HepG2 (cell line): ENCODE results near the gene HLA-DQB2. TPM values are rescaled to one million over a fixed set of nuclear protein-coding genes. Genes with fewer than 3 reads are reported as not detected.

Source experiments
- ATAC-seq: fragments of 200-7000 bp; cut with Tn5 transposase; 3 replicates; pipeline ENCODE4 v1.9.1; 2020; ENCODE audit warnings: mild to moderate bottlenecking, moderate library complexity
- BruUV-seq: library from RNA; stranded (reverse); fragments of 400-500 nt; replicated peaks from 2 replicates; lab custom pipeline; 2021; lab: Mats Ljungman, UMichigan
- CTCF ChIA-PET: fragments of 300-600 bp; formaldehyde crosslinking; extraction: SDS; loops from one replicate; lab custom pipeline; 2021; ENCODE audit warnings: low total read pairs, inconsistent platforms, low intra/inter-chr PET ratio; lab: Yijun Ruan, JAX
- POLR2A ChIA-PET: fragments of 350-600 bp; sonication (Branson Sonifier 250); formaldehyde crosslinking; loops from one replicate; lab custom pipeline; 2020; ENCODE audit warnings: antibody characterized with exemption, inconsistent platforms; lab: Yijun Ruan, JAX
- DNase-seq: peaks from one replicate; pipeline ENCODE4 v3.0.0-alpha.2; 2015; ENCODE audit warnings: low spot score
- FAIRE-seq: peaks from 3 replicates; lab custom pipeline; 2011; peaks lifted over from hg19 to GRCh38; lab: Jason Lieb, UNC
- H2AFZ ChIP-seq: one replicate; pipeline ENCODE4 v1.6.1; 2011; ENCODE audit warnings: low read length, inconsistent platforms
- H3K27ac ChIP-seq: fragments of 300-600 bp; 3 replicates; pipeline ENCODE4 v1.8.0; 2011; ENCODE audit warnings: mixed run types, mild to moderate bottlenecking, mixed read lengths, low read length, inconsistent platforms; ENCODE audit not compliant: insufficient read depth; ENCODE audit errors: extremely low read length
- H3K27me3 ChIP-seq, 2 experiments: fragments of 200-600 bp in 1 of 2; 2 replicates in 1 of 2; 3 replicates in 1 of 2; pipeline versions ENCODE4 v1.6.0 to v1.8.0; 2011; ENCODE audit warnings: low read length in 2 of 2, mild to moderate bottlenecking in 2 of 2, moderate library complexity in 2 of 2, inconsistent platforms in 1 of 2; ENCODE audit not compliant: insufficient read depth in 2 of 2, control insufficient read depth in 1 of 2
- H3K36me3 ChIP-seq, 2 experiments: fragments of 200-600 bp in 1 of 2; replicated peaks in 1 of 2; 2 replicates in 1 of 2; 3 replicates in 1 of 2; pipeline versions ENCODE4 v1.5.1 to v1.8.0; 2011; ENCODE audit warnings: low read length in 2 of 2, inconsistent platforms in 1 of 2; ENCODE audit not compliant: insufficient read depth in 2 of 2, control insufficient read depth in 1 of 2
- H3K4me1 ChIP-seq: 2 replicates; pipeline ENCODE4 v1.5.1; 2012; ENCODE audit warnings: low read length, inconsistent platforms; ENCODE audit not compliant: insufficient read depth
- H3K4me2 ChIP-seq: 2 replicates; pipeline ENCODE4 v1.6.0; 2011; ENCODE audit warnings: low read depth, low read length, inconsistent platforms
- H3K4me3 ChIP-seq, 3 experiments: fragments of 200-600 bp in 1 of 3; sonication (generic), shearing (Covaris generic) in 1 of 3; replicated peaks in 1 of 3; 2 replicates each; pipeline ENCODE4 v1.5.1; 2011 to 2016; ENCODE audit warnings: low read length in 3 of 3, inconsistent platforms in 2 of 3, low read depth in 2 of 3, mild to moderate bottlenecking in 2 of 3, control low read depth in 1 of 3, mixed read lengths in 1 of 3; ENCODE audit not compliant: insufficient read depth in 1 of 3
- H3K79me2 ChIP-seq: one replicate; pipeline ENCODE4 v1.6.1; 2011; ENCODE audit warnings: low read length, inconsistent platforms; ENCODE audit not compliant: insufficient read depth
- H3K9ac ChIP-seq: 2 replicates; pipeline ENCODE4 v1.6.0; 2011; ENCODE audit warnings: mild to moderate bottlenecking, low read depth, low read length, inconsistent platforms; ENCODE audit not compliant: insufficient read depth
- H3K9me3 ChIP-seq: 2 replicates; pipeline ENCODE4 v1.5.1; 2012; ENCODE audit warnings: mild to moderate bottlenecking, low read length
- H4K20me1 ChIP-seq: 2 replicates; pipeline ENCODE4 v1.6.0; 2011; ENCODE audit warnings: inconsistent platforms, mild to moderate bottlenecking, low read length, moderate library complexity; ENCODE audit not compliant: insufficient read depth
- CREM ChIP-seq, 2 experiments: sonication (generic) in 1 of 2; formaldehyde crosslinking in 1 of 2; IDR thresholded peaks; 2 replicates each; pipeline versions ENCODE4 v1.4.0 to v1.6.1; 2016 to 2020; ENCODE audit warnings: antibody characterized with exemption in 1 of 2, mild to moderate bottlenecking in 1 of 2, missing genetic modification reagents in 1 of 2
- MXI1 ChIP-seq: IDR thresholded peaks from 3 replicates; pipeline ENCODE4 v1.6.1; 2012; ENCODE audit warnings: low read depth, low read length, inconsistent platforms, borderline replicate concordance
- ZNF839 ChIP-seq: sonication (generic); formaldehyde crosslinking; IDR thresholded peaks from 2 replicates; pipeline ENCODE4 v1.4.0; 2020; ENCODE audit warnings: missing genetic modification reagents, mild to moderate bottlenecking, borderline replicate concordance
- WGBS: methylation state at CpG from one replicate; pipeline ENCODE4 v1.1.6; 2017; ENCODE audit warnings: low lambda C conversion rate; 5-methylcytosine and 5-hydroxymethylcytosine counted together
- in situ Hi-C: cut with HindIII; loops from 2 replicates; pipeline ENCODE4 v1.10.0; 2017; ENCODE audit warnings: low pct_unique_long_range_greater_than_20kb; ENCODE audit not compliant: extremely low pct_ligation_motif_present
- intact Hi-C: fragments of 100-400 bp; cut with micrococcal nuclease; formaldehyde crosslinking; loops from one replicate; pipeline ENCODE4 v1.10.0; 2022; ENCODE audit not compliant: unreplicated experiment
- polyA plus RNA-seq, 8 experiments: library from polyadenylated mRNA; depleted of rRNA in 3 of 8; stranded (reverse) in 7 of 8; unstranded in 1 of 8; fragments of >200 nt; fragmentation: Illumina TruSeq in 4 of 8; extraction: Trizol in 4 of 8; gene quantifications; 2 replicates each; pipeline versions ENCODE4 v1.2.1 to v1.2.3, GENCODE V29; 2011 to 2016; ENCODE audit warnings: low read depth in 4 of 8, missing spikeins in 1 of 8, mixed read lengths in 1 of 8; ENCODE audit not compliant: insufficient read depth in 1 of 8
- total RNA-seq, 5 experiments: library from RNA; depleted of rRNA; stranded (reverse); fragments of >200 nt; fragmentation: Illumina TruSeq; extraction: Trizol; gene quantifications; 2 replicates each; pipeline ENCODE4 v1.2.3, GENCODE V29; 2016; ENCODE audit warnings: low read depth in 1 of 5
- TF ChIP-seq, protein P1 (sequence below): sonication (generic); formaldehyde crosslinking; IDR thresholded peaks from 2 replicates; pipeline ENCODE4 v1.5.1; 2020; ENCODE audit warnings: missing genetic modification reagents, mild to moderate bottlenecking, borderline replicate concordance
- TF ChIP-seq, protein P2 (sequence below): IDR thresholded peaks from 2 replicates; pipeline ENCODE4 v1.6.1; 2016; ENCODE audit warnings: missing compliant biosample characterization, missing genetic modification reagents, borderline replicate concordance
- TF ChIP-seq, protein P3 (sequence below): sonication (generic); formaldehyde crosslinking; IDR thresholded peaks from 2 replicates; pipeline ENCODE4 v1.4.0; 2020; ENCODE audit warnings: missing genetic modification reagents
- TF ChIP-seq, protein P4 (sequence below): sonication (generic); formaldehyde crosslinking; IDR thresholded peaks from 2 replicates; pipeline ENCODE4 v1.5.1; 2020; ENCODE audit warnings: mild to moderate bottlenecking, missing genetic modification reagents

Gene HLA-DQB2
- total and polyA plus RNA-seq, 2 of the 13 experiments (the other 11 are each of a cell fraction or from before 2014, with no cell fraction given): not detected

DNA sequence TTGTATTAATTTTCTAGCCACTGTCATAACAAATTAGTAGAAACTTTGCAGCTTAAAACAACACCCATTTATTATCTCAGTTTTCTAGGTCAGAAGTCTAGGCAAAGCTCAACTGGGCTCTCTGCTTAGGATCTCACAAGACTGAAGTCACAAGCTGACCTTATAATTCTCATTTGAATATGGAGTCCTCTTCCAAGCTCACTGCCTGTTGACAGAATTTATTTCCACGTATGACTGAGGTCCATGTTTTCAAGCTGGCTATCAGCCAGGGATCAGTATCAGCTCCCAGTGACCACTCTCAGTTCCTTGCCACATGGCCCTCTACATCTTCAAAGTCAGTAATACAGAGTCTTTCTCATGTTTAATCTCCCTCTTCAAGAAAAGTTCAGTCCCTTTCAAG lies 11.7 kb upstream of the HLA-DQB2 start:
- H2AFZ ChIP-seq: no peak overlapping the region
- TF ChIP-seq, protein P1, sequence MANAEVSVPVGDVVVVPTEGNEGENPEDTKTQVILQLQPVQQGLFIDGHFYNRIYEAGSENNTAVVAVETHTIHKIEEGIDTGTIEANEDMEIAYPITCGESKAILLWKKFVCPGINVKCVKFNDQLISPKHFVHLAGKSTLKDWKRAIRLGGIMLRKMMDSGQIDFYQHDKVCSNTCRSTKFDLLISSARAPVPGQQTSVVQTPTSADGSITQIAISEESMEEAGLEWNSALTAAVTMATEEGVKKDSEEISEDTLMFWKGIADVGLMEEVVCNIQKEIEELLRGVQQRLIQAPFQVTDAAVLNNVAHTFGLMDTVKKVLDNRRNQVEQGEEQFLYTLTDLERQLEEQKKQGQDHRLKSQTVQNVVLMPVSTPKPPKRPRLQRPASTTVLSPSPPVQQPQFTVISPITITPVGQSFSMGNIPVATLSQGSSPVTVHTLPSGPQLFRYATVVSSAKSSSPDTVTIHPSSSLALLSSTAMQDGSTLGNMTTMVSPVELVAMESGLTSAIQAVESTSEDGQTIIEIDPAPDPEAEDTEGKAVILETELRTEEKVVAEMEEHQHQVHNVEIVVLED (CRISPR knock-in tag): no peak
- TF ChIP-seq, protein P2, sequence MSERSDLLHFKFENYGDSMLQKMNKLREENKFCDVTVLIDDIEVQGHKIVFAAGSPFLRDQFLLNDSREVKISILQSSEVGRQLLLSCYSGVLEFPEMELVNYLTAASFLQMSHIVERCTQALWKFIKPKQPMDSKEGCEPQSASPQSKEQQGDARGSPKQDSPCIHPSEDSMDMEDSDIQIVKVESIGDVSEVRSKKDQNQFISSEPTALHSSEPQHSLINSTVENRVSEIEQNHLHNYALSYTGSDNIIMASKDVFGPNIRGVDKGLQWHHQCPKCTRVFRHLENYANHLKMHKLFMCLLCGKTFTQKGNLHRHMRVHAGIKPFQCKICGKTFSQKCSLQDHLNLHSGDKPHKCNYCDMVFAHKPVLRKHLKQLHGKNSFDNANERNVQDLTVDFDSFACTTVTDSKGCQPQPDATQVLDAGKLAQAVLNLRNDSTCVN (CRISPR knock-in tag): no peak
- TF ChIP-seq, all 625 proteins: peak for 0
- WGBS: 0% methylated on average over 1 of the region's 1 CpG
- CTCF ChIA-PET: no interaction called here
- Histone ChIP-seq H4K20me1 (no peaks in the 10 kb centered on the region), H3K27me3 (peaks cover 0 to 8% of the 10 kb centered on the region in 2 experiments; a peak in 2 of 5 replicates), H3K9ac (no peak overlapping the region), H3K27ac (no peak overlapping the region), H3K9me3 (no peaks in the 10 kb centered on the region), H3K4me3 (no peak overlapping the region), H3K79me2 (no peaks in the 10 kb centered on the region), H3K4me1 (no peaks in the 10 kb centered on the region), H3K36me3 (no peaks in the 10 kb centered on the region), H3K4me2 (no peak overlapping the region)
- POLR2A ChIA-PET: no interaction called here
- no peak for FAIRE-seq
- no TSS peak for BruUV-seq
- ATAC-seq: no peak
- in situ Hi-C loops (loop anchor here (25.0 kb wide), 1 partner anchor 688 kb away; no protein-coding TSS in a partner anchor), intact Hi-C loops (no loop called here)
- DNase-seq: no peak

DNA sequence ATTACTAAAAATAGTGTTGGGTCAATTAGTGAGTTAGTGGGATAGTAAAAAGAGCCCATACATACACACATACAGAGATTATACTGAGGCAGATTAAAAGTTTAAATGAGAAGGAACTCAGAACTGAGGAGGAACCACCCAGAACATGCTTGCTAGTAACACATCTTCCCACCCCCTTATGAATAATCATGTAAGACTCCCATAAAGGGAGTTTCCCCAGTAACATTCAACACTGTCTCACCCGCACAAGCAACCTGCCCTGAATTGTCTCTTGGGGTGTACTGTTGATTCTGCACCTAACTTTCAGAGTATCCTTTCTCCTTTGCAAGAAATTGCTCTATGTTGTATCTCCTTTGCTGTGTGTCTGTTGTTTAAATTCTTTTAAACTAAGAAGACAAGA lies 11.1 kb upstream of the HLA-DQB2 start:
- no peak for DNase-seq
- no peak overlapping the region for H3K9ac ChIP-seq
- BruUV-seq: no TSS peak
- WGBS: 11% methylated on average over 1 of the region's 1 CpG
- intact Hi-C loops (no loop called here), in situ Hi-C loops (no loop called here)
- H3K36me3 ChIP-seq: no peaks in the 10 kb centered on the region
- CTCF ChIA-PET: no interaction called here
- no peaks in the 10 kb centered on the region for H4K20me1 ChIP-seq
- no peaks in the 10 kb centered on the region for H3K4me1 ChIP-seq
- no peaks in the 10 kb centered on the region for H3K79me2 ChIP-seq
- H3K9me3 ChIP-seq: no peaks in the 10 kb centered on the region
- ATAC-seq: no peak
- no peak for FAIRE-seq
- H3K27me3 ChIP-seq: peaks cover 0 to 10% of the 10 kb centered on the region in 2 experiments; a peak in 1 of 5 replicates
- no peak overlapping the region for H3K27ac ChIP-seq
- H2AFZ ChIP-seq: no peak overlapping the region
- no peak overlapping the region for H3K4me2 ChIP-seq
- POLR2A ChIA-PET: no interaction called here
- no peak overlapping the region for H3K4me3 ChIP-seq
- TF ChIP-seq, protein P3, sequence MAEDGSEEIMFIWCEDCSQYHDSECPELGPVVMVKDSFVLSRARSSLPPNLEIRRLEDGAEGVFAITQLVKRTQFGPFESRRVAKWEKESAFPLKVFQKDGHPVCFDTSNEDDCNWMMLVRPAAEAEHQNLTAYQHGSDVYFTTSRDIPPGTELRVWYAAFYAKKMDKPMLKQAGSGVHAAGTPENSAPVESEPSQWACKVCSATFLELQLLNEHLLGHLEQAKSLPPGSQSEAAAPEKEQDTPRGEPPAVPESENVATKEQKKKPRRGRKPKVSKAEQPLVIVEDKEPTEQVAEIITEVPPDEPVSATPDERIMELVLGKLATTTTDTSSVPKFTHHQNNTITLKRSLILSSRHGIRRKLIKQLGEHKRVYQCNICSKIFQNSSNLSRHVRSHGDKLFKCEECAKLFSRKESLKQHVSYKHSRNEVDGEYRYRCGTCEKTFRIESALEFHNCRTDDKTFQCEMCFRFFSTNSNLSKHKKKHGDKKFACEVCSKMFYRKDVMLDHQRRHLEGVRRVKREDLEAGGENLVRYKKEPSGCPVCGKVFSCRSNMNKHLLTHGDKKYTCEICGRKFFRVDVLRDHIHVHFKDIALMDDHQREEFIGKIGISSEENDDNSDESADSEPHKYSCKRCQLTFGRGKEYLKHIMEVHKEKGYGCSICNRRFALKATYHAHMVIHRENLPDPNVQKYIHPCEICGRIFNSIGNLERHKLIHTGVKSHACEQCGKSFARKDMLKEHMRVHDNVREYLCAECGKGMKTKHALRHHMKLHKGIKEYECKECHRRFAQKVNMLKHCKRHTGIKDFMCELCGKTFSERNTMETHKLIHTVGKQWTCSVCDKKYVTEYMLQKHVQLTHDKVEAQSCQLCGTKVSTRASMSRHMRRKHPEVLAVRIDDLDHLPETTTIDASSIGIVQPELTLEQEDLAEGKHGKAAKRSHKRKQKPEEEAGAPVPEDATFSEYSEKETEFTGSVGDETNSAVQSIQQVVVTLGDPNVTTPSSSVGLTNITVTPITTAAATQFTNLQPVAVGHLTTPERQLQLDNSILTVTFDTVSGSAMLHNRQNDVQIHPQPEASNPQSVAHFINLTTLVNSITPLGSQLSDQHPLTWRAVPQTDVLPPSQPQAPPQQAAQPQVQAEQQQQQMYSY (CRISPR knock-in tag): no peak
- TF ChIP-seq MXI1 (no peak), ZNF839 (CRISPR knock-in tag) (no peak), CREM (IDR thresholded peaks at IDR 0.05) (no peak), CREM (CRISPR knock-in tag; IDR thresholded peaks at IDR 0.05) (no peak)
- TF ChIP-seq, protein P4, sequence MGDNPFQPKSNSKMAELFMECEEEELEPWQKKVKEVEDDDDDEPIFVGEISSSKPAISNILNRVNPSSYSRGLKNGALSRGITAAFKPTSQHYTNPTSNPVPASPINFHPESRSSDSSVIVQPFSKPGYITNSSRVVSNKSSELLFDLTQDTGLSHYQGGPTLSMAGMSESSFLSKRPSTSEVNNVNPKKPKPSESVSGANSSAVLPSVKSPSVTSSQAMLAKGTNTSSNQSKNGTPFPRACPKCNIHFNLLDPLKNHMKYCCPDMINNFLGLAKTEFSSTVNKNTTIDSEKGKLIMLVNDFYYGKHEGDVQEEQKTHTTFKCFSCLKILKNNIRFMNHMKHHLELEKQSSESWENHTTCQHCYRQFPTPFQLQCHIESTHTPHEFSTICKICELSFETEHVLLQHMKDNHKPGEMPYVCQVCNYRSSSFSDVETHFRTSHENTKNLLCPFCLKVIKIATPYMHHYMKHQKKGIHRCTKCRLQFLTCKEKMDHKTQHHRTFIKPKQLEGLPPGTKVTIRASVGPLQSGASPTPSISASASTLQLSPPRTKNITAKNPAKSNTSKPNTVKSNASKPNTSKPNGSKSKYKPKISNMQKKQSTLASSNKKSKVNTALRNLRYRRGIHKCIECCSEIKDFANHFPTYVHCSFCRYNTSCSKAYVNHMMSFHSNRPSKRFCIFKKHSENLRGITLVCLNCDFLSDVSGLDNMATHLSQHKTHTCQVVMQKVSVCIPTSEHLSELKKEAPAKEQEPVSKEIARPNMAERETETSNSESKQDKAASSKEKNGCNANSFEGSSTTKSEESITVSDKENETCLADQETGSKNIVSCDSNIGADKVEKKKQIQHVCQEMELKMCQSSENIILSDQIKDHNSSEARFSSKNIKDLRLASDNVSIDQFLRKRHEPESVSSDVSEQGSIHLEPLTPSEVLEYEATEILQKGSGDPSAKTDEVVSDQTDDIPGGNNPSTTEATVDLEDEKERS (CRISPR knock-in tag): no peak
